Esophagus squamous epithelium (tissue), 5 donors: Measurements from ENCODE around the gene STAG1. TPM values are rescaled to one million over a fixed set of nuclear protein-coding genes. Genes with fewer than 3 reads are reported as not detected.
"Not testable (repeated sequence)": the region's sequence is repeated elsewhere in the genome, so short reads cannot be mapped to it uniquely, and the experiment has no call there.

Experiments
- DNase-seq: peaks from one replicate; lab custom pipeline; 2025; lab: John Stamatoyannopoulos, UW
- H3K27ac ChIP-seq, 4 donors: fragments of 200-600 bp; sonication (generic); one replicate each; pipeline ENCODE4 v1.5.1; 2016 to 2019; ENCODE audit warnings: mild to moderate bottlenecking in 1 of 4
- H3K27me3 ChIP-seq, 4 donors: fragments of 200-600 bp; sonication (generic); 1 replicate in 3 of 4; 2 replicates in 1 of 4; pipeline versions ENCODE4 v1.5.1 to v1.6.0; 2017 to 2021; ENCODE audit warnings: antibody characterized with exemption in 1 of 4
- H3K36me3 ChIP-seq, 3 donors: fragments of 200-600 bp; sonication (generic); one replicate each; pipeline ENCODE4 v1.5.1; 2016 to 2019
- H3K4me1 ChIP-seq, 3 donors: fragments of 200-600 bp; sonication (generic); one replicate each; pipeline ENCODE4 v1.5.1; 2017 to 2019
- H3K4me3 ChIP-seq, 4 donors: fragments of 200-600 bp; sonication (generic); 1 replicate in 3 of 4; 2 replicates in 1 of 4; pipeline ENCODE4 v1.5.1; 2016 to 2019; ENCODE audit warnings: mild to moderate bottlenecking in 2 of 4, moderate library complexity in 1 of 4
- H3K9me3 ChIP-seq, 3 donors: fragments of 200-600 bp; sonication (generic); one replicate each; pipeline ENCODE4 v1.5.1; 2016 to 2019
- CTCF ChIP-seq, 6 experiments: fragments of 450-650 bp in 4 of 6; fragments of 200-600 bp in 2 of 6; sonication (generic) in 2 of 6; IDR thresholded peaks; one replicate each; pipeline ENCODE4 v1.5.1; 2016 to 2019; ENCODE audit warnings: antibody characterized with exemption in 6 of 6, mild to moderate bottlenecking in 4 of 6, moderate library complexity in 4 of 6
- POLR2A ChIP-seq, 4 donors: fragments of 450-650 bp; IDR thresholded peaks; one replicate each; pipeline ENCODE4 v1.6.1; 2017; ENCODE audit warnings: antibody characterized with exemption in 4 of 4, mild to moderate bottlenecking in 4 of 4, moderate library complexity in 3 of 4
- WGBS, 2 donors: methylation state at CpG; one replicate each; pipeline ENCODE4 v1.1.5; 2018; 5-methylcytosine and 5-hydroxymethylcytosine counted together
- intact Hi-C: fragments of 100-400 bp; cut with DNase I; formaldehyde crosslinking; loops from one replicate; pipeline ENCODE4 v1.15.0; 2022
- total RNA-seq, 4 donors: library from RNA; depleted of rRNA; stranded (reverse); fragments of >200 nt; gene quantifications; one replicate each; pipeline ENCODE4 v1.1.0, GENCODE V29; 2016
- donor health status: DM: yes; HTN: yes; CAD: no.

Gene STAG1
- total RNA-seq, 4 donors from 2014 or later = 10.9 to 42.9 (median 24.9) TPM

- Histone ChIP-seq H3K27ac (peak overlapping the region in 3 of 4 donors; percentile 7 to 100 (median 98)), H3K36me3 (no peaks in the 10 kb centered on the region), H3K4me1 (peaks cover 4 to 68% (median 30%) of the 10 kb centered on the region in 3 donors), H3K9me3 (no peaks in the 10 kb centered on the region), H3K27me3 (no peaks in the 10 kb centered on the region), H3K4me3 (no peak overlapping the region)
- 75 to 81% methylated on average over 4 of the region's 4 CpGs for WGBS, 2 donors
- intact Hi-C loops = loop anchor here (5.0 to 10.0 kb wide), 2 partner anchors 354 to 672 kb away; no protein-coding TSS in a partner anchor
- TF ChIP-seq POLR2A (IDR thresholded peaks at IDR 0.05) (no peak), CTCF (IDR thresholded peaks at IDR 0.05) (no peak)
- DNase-seq = no peak
Observed at GRCh38 chr3:136749091-136749490, 3.1 kb downstream of the STAG1 start.

GRCh38 chr3:136745916-136746315 lies 6.3 kb downstream of the STAG1 start:
- no peak overlapping the region for H3K27ac ChIP-seq
- H3K27me3 ChIP-seq = no peaks in the 10 kb centered on the region
- no peaks in the 10 kb centered on the region for H3K36me3 ChIP-seq
- no peak for DNase-seq
- no peaks in the 10 kb centered on the region for H3K9me3 ChIP-seq
- intact Hi-C loops = loop anchor here (5.0 to 10.0 kb wide), 2 partner anchors 351 to 669 kb away; no protein-coding TSS in a partner anchor
- H3K4me1 ChIP-seq = peaks cover 4 to 69% (median 30%) of the 10 kb centered on the region in 3 donors
- H3K4me3 ChIP-seq = no peak overlapping the region
- TF ChIP-seq CTCF (IDR thresholded peaks at IDR 0.05) (no peak), POLR2A (IDR thresholded peaks at IDR 0.05) (no peak)

GRCh38 chr3:136741063-136741462 lies 11.1 kb downstream of the STAG1 start:
- TF ChIP-seq CTCF (IDR thresholded peaks at IDR 0.05) = no peak
- TF ChIP-seq POLR2A (IDR thresholded peaks at IDR 0.05) = no peak
- H3K27ac ChIP-seq = peak overlapping the region in 2 of 4 donors; percentile 11 to 25
- H3K36me3 ChIP-seq = peaks cover 0 to 8% (median 0%) of the 10 kb centered on the region in 3 donors
- WGBS, 2 donors = 79 to 83% methylated on average over 2 of the region's 2 CpGs
- H3K27me3 ChIP-seq = no peaks in the 10 kb centered on the region
- intact Hi-C loops = loop anchor here (10.0 kb wide), 1 partner anchor 346 kb away; no protein-coding TSS in a partner anchor
- H3K9me3 ChIP-seq = no peaks in the 10 kb centered on the region
- H3K4me3 ChIP-seq = no peak overlapping the region
- DNase-seq = no peak
- H3K4me1 ChIP-seq = peaks cover 0 to 31% (median 12%) of the 10 kb centered on the region in 3 donors

- 62 to 66% methylated on average over 7 of the region's 7 CpGs for WGBS, 2 donors
- Histone ChIP-seq H3K27ac (peak overlapping the region in 2 of 4 donors; percentile 11 to 25), H3K36me3 (peaks cover 0 to 13% (median 0%) of the 10 kb centered on the region in 3 donors), H3K4me3 (no peak overlapping the region), H3K9me3 (no peaks in the 10 kb centered on the region), H3K4me1 (peaks cover 0 to 30% (median 12%) of the 10 kb centered on the region in 3 donors), H3K27me3 (no peaks in the 10 kb centered on the region)
- TF ChIP-seq POLR2A (IDR thresholded peaks at IDR 0.05) (no peak), CTCF (IDR thresholded peaks at IDR 0.05) (no peak)
- no peak for DNase-seq
- intact Hi-C loops = loop anchor here (10.0 kb wide), 1 partner anchor 346 kb away; no protein-coding TSS in a partner anchor
Observed at GRCh38 chr3:136740351-136740958, 11.7 kb downstream of the STAG1 start.

- H3K4me3 ChIP-seq, DNase-seq, H3K27ac ChIP-seq, intact Hi-C loops, H3K9me3 ChIP-seq, H3K27me3 ChIP-seq: not testable (repeated sequence)
- WGBS, 2 donors = 87 to 93% methylated on average over 8 of the region's 8 CpGs
- Histone ChIP-seq H3K4me1 (peaks cover 0 to 46% (median 15%) of the 10 kb centered on the region in 3 donors), H3K36me3 (peaks cover 0 to 15% (median 0%) of the 10 kb centered on the region in 3 donors)
Observed at GRCh38 chr3:136736950-136737349, 15.2 kb downstream of the STAG1 start.
